ENCODE measurements around the gene MBOAT1.

DNA sequence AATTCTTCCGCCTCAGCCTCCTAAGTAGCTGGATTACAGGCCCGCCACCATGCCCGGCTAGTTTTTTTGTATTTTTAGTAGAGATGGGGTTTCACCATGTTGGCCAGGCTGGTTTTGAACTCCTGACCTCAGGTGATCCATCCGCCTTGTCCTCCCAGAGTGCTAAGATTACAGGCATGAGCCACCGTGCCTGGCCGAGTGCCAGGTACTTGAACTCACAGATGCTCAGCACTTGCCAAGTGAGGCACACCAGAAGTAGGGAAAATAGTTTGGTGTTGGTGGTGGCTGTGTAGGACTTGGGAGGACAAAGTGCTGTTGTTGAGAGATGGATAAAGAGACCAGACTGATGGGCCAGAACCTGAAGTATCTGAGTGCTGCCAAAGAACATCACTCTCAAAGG lies 40.0 kb upstream of the MBOAT1 start:
- TF ChIP-seq, protein P1, sequence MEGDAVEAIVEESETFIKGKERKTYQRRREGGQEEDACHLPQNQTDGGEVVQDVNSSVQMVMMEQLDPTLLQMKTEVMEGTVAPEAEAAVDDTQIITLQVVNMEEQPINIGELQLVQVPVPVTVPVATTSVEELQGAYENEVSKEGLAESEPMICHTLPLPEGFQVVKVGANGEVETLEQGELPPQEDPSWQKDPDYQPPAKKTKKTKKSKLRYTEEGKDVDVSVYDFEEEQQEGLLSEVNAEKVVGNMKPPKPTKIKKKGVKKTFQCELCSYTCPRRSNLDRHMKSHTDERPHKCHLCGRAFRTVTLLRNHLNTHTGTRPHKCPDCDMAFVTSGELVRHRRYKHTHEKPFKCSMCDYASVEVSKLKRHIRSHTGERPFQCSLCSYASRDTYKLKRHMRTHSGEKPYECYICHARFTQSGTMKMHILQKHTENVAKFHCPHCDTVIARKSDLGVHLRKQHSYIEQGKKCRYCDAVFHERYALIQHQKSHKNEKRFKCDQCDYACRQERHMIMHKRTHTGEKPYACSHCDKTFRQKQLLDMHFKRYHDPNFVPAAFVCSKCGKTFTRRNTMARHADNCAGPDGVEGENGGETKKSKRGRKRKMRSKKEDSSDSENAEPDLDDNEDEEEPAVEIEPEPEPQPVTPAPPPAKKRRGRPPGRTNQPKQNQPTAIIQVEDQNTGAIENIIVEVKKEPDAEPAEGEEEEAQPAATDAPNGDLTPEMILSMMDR (IDR thresholded peaks at IDR 0.05), result no peak
- TF ChIP-seq POLR2AphosphoS5 (IDR thresholded peaks at IDR 0.05; ENCODE audit: low read depth, low read length), result no peak

Data from SK-N-SH (cell line).